MCF 10A (cell line): ENCODE measurements around the gene GPR22. TPM values are rescaled to one million over a fixed set of nuclear protein-coding genes. Genes with fewer than 3 reads are reported as not detected.

Source experiments
- BruUV-seq: library from RNA; stranded (reverse); fragments of 400-500 nt; replicated peaks from 2 replicates; lab custom pipeline; 2021; lab: Mats Ljungman, UMichigan
- CTCF ChIA-PET: fragments of 300-600 bp; sonication (Branson Sonifier 250); formaldehyde crosslinking; extraction: SDS; loops from one replicate; lab custom pipeline; 2021; ENCODE audit warnings: antibody characterized with exemption, inconsistent platforms; lab: Yijun Ruan, JAX
- POLR2A ChIA-PET: fragments of 300-600, 350-650 bp; sonication (Branson Sonifier 250); formaldehyde crosslinking; extraction: SDS; loops from one replicate; lab custom pipeline; 2020; ENCODE audit warnings: antibody characterized with exemption, inconsistent platforms; lab: Yijun Ruan, JAX
- DNase-seq: peaks from one replicate; pipeline ENCODE4 v3.0.0-alpha.2; 2018; ENCODE audit not compliant: unreplicated experiment
- H3K27ac Mint-ChIP-seq: one replicate; pipeline ENCODE4 v1.8.0; 2022; ENCODE audit warnings: mild to moderate bottlenecking, low read depth, mixed read lengths; ENCODE audit not compliant: unreplicated experiment
- H3K27me3 Mint-ChIP-seq: one replicate; pipeline ENCODE4 v1.8.0; 2022; ENCODE audit warnings: mixed read lengths; ENCODE audit not compliant: insufficient read depth, unreplicated experiment
- H3K36me3 Mint-ChIP-seq: one replicate; pipeline ENCODE4 v1.8.0; 2022; ENCODE audit warnings: mild to moderate bottlenecking, moderate library complexity, mixed read lengths; ENCODE audit not compliant: insufficient read depth, unreplicated experiment
- H3K4me1 Mint-ChIP-seq: one replicate; pipeline ENCODE4 v1.8.0; 2022; ENCODE audit warnings: mixed read lengths; ENCODE audit not compliant: insufficient read depth, unreplicated experiment
- H3K4me3 Mint-ChIP-seq: one replicate; pipeline ENCODE4 v1.8.0; 2022; ENCODE audit warnings: mild to moderate bottlenecking, moderate library complexity, mixed read lengths; ENCODE audit not compliant: unreplicated experiment
- H3K9me3 Mint-ChIP-seq: one replicate; pipeline ENCODE4 v1.8.0; 2022; ENCODE audit warnings: mixed read lengths; ENCODE audit not compliant: unreplicated experiment
- intact Hi-C: fragments of 100-400 bp; cut with micrococcal nuclease; formaldehyde crosslinking; loops from 2 replicates; pipeline ENCODE4 v1.14.1; 2022
- total RNA-seq: library from RNA; stranded (reverse); gene quantifications from 2 replicates; pipeline ENCODE4 v1.2.3, GENCODE V29; 2022
- TF ChIP-seq, protein P1 (sequence below): fragments of 200-600 bp; IDR thresholded peaks from one replicate; pipeline ENCODE4 v1.8.0; 2022; ENCODE audit warnings: antibody characterized with exemption, mild to moderate bottlenecking; ENCODE audit not compliant: unreplicated experiment

The GPR22 gene
- total RNA-seq, 1 experiment from 2014 or later, result not detected

DNA sequence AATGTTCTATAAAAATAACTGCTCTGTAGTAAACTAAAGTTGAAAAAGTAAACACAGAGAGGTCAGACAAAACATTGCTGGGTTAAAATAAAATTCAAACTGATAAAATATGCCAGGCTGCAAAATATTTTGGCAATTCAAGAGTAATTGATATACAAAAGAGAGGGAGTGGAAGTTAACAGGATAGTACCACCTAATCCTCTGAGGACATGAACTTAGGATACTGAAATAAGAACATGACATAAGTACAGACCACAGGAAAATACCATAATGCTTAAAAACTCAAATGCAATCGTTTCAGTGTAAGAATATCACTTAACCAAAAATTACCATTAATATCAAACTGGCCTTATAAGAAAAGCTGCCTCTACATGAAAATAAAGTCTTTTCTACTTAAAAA, 37.6 kb upstream of the GPR22 start:
- POLR2A ChIA-PET, result no interaction called here
- intact Hi-C loops, result no loop called here
- no peak overlapping the region for H3K4me3 Mint-ChIP-seq
- H3K9me3 Mint-ChIP-seq, result no peaks in the 10 kb centered on the region
- H3K27ac Mint-ChIP-seq, result no peak overlapping the region
- no TSS peak for BruUV-seq
- H3K27me3 Mint-ChIP-seq, result no peaks in the 10 kb centered on the region
- DNase-seq, result no peak
- CTCF ChIA-PET, result no interaction called here
- no peaks in the 10 kb centered on the region for H3K36me3 Mint-ChIP-seq
- no peaks in the 10 kb centered on the region for H3K4me1 Mint-ChIP-seq
- TF ChIP-seq, protein P1, sequence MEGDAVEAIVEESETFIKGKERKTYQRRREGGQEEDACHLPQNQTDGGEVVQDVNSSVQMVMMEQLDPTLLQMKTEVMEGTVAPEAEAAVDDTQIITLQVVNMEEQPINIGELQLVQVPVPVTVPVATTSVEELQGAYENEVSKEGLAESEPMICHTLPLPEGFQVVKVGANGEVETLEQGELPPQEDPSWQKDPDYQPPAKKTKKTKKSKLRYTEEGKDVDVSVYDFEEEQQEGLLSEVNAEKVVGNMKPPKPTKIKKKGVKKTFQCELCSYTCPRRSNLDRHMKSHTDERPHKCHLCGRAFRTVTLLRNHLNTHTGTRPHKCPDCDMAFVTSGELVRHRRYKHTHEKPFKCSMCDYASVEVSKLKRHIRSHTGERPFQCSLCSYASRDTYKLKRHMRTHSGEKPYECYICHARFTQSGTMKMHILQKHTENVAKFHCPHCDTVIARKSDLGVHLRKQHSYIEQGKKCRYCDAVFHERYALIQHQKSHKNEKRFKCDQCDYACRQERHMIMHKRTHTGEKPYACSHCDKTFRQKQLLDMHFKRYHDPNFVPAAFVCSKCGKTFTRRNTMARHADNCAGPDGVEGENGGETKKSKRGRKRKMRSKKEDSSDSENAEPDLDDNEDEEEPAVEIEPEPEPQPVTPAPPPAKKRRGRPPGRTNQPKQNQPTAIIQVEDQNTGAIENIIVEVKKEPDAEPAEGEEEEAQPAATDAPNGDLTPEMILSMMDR, result no peak

DNA sequence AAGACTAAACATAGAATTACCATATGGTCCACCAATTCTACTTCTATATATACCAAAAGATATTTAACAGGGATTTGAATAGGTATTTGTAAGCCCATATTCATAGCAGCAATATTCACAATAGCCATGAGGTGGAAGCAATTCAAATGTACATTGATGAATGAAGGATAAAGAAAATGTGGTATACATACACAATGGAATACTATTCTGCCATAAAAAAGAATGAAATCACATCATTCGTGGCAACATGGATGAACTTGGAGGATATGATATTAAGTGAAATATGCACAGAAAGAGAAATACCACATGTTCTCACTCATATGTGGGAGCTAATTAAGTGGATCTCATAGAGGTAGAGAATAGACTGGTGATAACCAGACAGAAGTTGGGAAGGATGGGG, 34.1 kb upstream of the GPR22 start:
- intact Hi-C loops, result no loop called here
- peaks cover 8% of the 10 kb centered on the region for H3K36me3 Mint-ChIP-seq
- no peak overlapping the region for H3K27ac Mint-ChIP-seq
- no peak for DNase-seq
- POLR2A ChIA-PET, result no interaction called here
- no peaks in the 10 kb centered on the region for H3K4me1 Mint-ChIP-seq
- CTCF ChIA-PET, result interaction anchor here (0.6 kb wide), 1 partner anchor 40 kb away, joined by 4 read pairs; no protein-coding TSS in a partner anchor
- BruUV-seq, result no TSS peak
- H3K9me3 Mint-ChIP-seq, result no peaks in the 10 kb centered on the region
- TF ChIP-seq, protein P1, result no peak
- H3K4me3 Mint-ChIP-seq, result no peak overlapping the region
- H3K27me3 Mint-ChIP-seq, result no peaks in the 10 kb centered on the region

DNA sequence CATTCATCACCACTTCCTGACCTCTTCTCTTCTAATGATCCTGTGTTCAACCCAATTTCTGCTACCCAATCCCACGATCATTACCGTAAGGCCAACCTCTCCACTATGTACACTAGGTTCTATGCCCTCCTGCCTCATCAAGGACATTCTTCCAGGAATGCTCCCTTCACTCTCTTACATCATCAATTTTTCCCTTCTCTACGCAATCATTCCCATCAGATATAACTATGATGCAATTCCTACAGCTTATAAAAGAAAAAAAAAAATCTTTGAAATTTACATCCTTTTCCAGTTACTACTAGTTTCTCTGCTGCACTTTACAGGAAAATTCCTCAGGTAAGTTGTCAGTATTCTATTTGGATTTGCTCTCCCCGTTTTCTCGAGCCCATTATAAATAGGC, 30.8 kb upstream of the GPR22 start:
- POLR2A ChIA-PET, result no interaction called here
- no TSS peak for BruUV-seq
- DNase-seq, result no peak
- Mint-ChIP-seq H3K4me3 (no peak overlapping the region), H3K36me3 (peaks cover 8% of the 10 kb centered on the region), H3K9me3 (no peaks in the 10 kb centered on the region), H3K27me3 (no peaks in the 10 kb centered on the region), H3K4me1 (peaks cover 6% of the 10 kb centered on the region), H3K27ac (no peak overlapping the region)
- intact Hi-C loops, result no loop called here
- TF ChIP-seq, protein P1, result no peak
- CTCF ChIA-PET, result no interaction called here

DNA sequence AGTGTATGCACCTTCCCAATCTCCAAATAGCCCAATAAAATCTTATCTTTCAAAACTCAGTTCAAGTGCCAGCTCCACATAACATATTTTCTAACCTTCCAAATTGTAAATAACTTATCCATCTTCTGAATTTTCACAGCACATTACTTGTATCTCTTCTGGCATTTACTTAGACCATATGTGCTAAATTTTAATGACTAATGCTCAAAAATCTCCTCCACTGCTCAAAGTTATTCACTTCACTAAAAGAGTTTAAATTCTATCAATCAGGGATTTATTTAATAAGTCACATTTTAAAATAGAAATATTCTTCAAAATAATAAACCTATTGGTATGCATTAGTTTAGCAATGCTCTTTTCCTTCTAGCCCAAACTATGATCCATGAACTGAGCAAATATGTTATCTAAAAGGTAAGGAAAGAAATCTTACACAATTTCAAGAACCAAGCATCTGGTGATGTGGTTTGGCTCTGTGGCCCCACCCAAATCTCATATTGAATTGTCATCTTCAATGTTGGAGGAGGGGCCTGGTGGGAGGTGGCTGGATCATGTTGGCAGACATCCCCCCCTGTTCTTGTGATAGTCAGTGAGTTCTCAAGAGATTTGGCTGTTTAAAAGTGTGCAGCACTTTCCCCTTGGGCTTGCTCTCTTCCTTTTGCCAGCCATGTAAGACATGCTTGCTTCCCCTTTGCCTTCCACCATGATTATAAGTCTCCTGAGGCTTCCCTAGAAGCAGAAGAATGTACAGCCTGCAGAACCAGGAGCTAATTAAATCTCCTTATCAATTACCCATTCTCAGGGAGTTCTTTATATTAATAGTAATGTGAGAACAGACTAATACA, 28.1 kb upstream of the GPR22 start:
- Mint-ChIP-seq H3K27me3 (no peaks in the 10 kb centered on the region), H3K36me3 (peaks cover 8% of the 10 kb centered on the region), H3K4me3 (no peak overlapping the region), H3K4me1 (peaks cover 7% of the 10 kb centered on the region), H3K9me3 (no peaks in the 10 kb centered on the region), H3K27ac (no peak overlapping the region)
- TF ChIP-seq, protein P1, result no peak
- POLR2A ChIA-PET, result no interaction called here
- BruUV-seq, result no TSS peak
- intact Hi-C loops, result no loop called here
- CTCF ChIA-PET, result interaction anchor here (0.5 kb wide), 1 partner anchor 290 kb away, joined by 4 read pairs; no protein-coding TSS in a partner anchor
- no peak for DNase-seq
